Kidney (tissue), 14 donors: ENCODE data around the gene DNM2. TPM values are rescaled to one million over a fixed set of nuclear protein-coding genes. Genes with fewer than 3 reads are reported as not detected.
A peak's percentile ranks its signal among the peaks of the same experiment; 100 is the strongest.

ENCODE experiments used
- DNase-seq, 5 donors: peaks; one replicate each; pipeline ENCODE4 v3.0.0-alpha.2; 2013 to 2020
- FAIRE-seq: peaks from 2 replicates; lab custom pipeline; 2012; peaks lifted over from hg19 to GRCh38; lab: Jason Lieb, UNC
- H3K27ac ChIP-seq, 2 donors: one replicate each; pipeline ENCODE4 v1.7.0; 2013; ENCODE audit warnings: low read depth in 2 of 2, low read length in 2 of 2, inconsistent platforms in 1 of 2
- H3K27me3 ChIP-seq: one replicate; pipeline ENCODE4 v1.7.1; 2013; ENCODE audit warnings: low read length, inconsistent platforms; ENCODE audit not compliant: control insufficient read depth, insufficient read depth
- H3K36me3 ChIP-seq, 3 donors: one replicate each; pipeline versions ENCODE4 v1.7.0 to v1.7.1; 2013; ENCODE audit warnings: low read length in 3 of 3, control low read depth in 1 of 3, inconsistent platforms in 1 of 3; ENCODE audit not compliant: insufficient read depth in 3 of 3, control insufficient read depth in 2 of 3
- H3K4me1 ChIP-seq, 3 donors: one replicate each; pipeline versions ENCODE4 v1.7.0 to v1.7.1; 2013; ENCODE audit warnings: low read length in 3 of 3, inconsistent platforms in 1 of 3, low read depth in 1 of 3; ENCODE audit not compliant: control insufficient read depth in 2 of 3, insufficient read depth in 2 of 3
- H3K4me3 ChIP-seq, 3 donors: one replicate each; pipeline versions ENCODE4 v1.7.0 to v1.8.1; 2013; ENCODE audit warnings: low read length in 3 of 3, control low read depth in 1 of 3, inconsistent platforms in 1 of 3
- H3K9ac ChIP-seq, 3 donors: one replicate each; pipeline versions ENCODE4 v1.7.0 to v1.7.1; 2013; ENCODE audit warnings: low read length in 3 of 3, control low read depth in 1 of 3, inconsistent platforms in 1 of 3
- H3K9me3 ChIP-seq, 3 donors: one replicate each; pipeline versions ENCODE4 v1.7.0 to v1.7.1; 2013; ENCODE audit warnings: low read length in 3 of 3, control low read depth in 1 of 3, inconsistent platforms in 1 of 3; ENCODE audit not compliant: control insufficient read depth in 2 of 3, insufficient read depth in 1 of 3
- CTCF ChIP-seq: IDR thresholded peaks from 3 replicates; pipeline ENCODE4 v1.5.1; 2012; ENCODE audit warnings: mild to moderate bottlenecking, moderate library complexity, borderline replicate concordance; ENCODE audit not compliant: insufficient read depth; ENCODE audit errors: extremely low read depth
- intact Hi-C: fragments of 100-400 bp; cut with DNase I; formaldehyde crosslinking; loops from one replicate; pipeline ENCODE4 v1.11.1; 2022
- polyA plus RNA-seq: library from polyadenylated mRNA; stranded (reverse); fragments of 350-450 nt; fragmentation: Illumina TruSeq; extraction: RNeasy Lipid Tissue Mini Kit (QIAGEN cat#74804); gene quantifications from one replicate; pipeline ENCODE4 v1.2.3, GENCODE V29; 2014; ENCODE audit warnings: low read depth, low replicate concordance; ENCODE audit not compliant: insufficient read depth
- total RNA-seq: library from RNA; stranded (reverse); fragmentation: NEBNext Ultra II Directional; extraction: Animal tissue kit (Norgen Biotek cat#: 25700); gene quantifications from one replicate; pipeline ENCODE4 v1.2.1, GENCODE V29; 2021
- donor health status: control.
- donor health status: control.
- donor health status: control.
- donor health status: control.
- donor health status: control.
- donor health status: DM: yes; HTN: yes; CAD: no.
- donor health status: Normal renal cell carcinoma (clear cell type).

Gene DNM2
- total and polyA plus RNA-seq, 2 donors from 2014 or later = 79.0 to 226 TPM

- no peak overlapping the region for H3K27ac ChIP-seq
- no peak overlapping the region for H3K9ac ChIP-seq
- peaks cover 0 to 9% (median 0%) of the 10 kb centered on the region in 3 donors for H3K4me1 ChIP-seq
- no peak for TF ChIP-seq CTCF
- no peaks in the 10 kb centered on the region for H3K27me3 ChIP-seq
- H3K4me3 ChIP-seq = no peak overlapping the region
- intact Hi-C loops = no loop called here
- no peak for DNase-seq
- FAIRE-seq = no peak
- peaks cover 2 to 20% (median 20%) of the 10 kb centered on the region in 3 donors for H3K36me3 ChIP-seq
- H3K9me3 ChIP-seq = no peaks in the 10 kb centered on the region
Measured at GRCh38 chr19:10694706-10695307, 23.1 kb upstream of the DNM2 start.

- FAIRE-seq = peak; percentile 32
- no peaks in the 10 kb centered on the region for H3K27me3 ChIP-seq
- H3K4me1 ChIP-seq = peaks cover 0 to 9% (median 0%) of the 10 kb centered on the region in 3 donors
- peak overlapping the region; percentile 25 to 32 (median 29) for H3K4me3 ChIP-seq
- intact Hi-C loops = no loop called here
- H3K9me3 ChIP-seq = no peaks in the 10 kb centered on the region
- no peak overlapping the region for H3K27ac ChIP-seq
- TF ChIP-seq CTCF = no peak
- no peak overlapping the region for H3K9ac ChIP-seq
- peaks cover 2 to 15% (median 14%) of the 10 kb centered on the region in 3 donors for H3K36me3 ChIP-seq
- DNase-seq = peak; percentile 95 to 98 (median 97)
Measured at GRCh38 chr19:10695401-10696398, 22.2 kb upstream of the DNM2 start.

- DNase-seq = peak in 3 of 5 donors; percentile 42 to 59 (median 43)
- no peak overlapping the region for H3K27ac ChIP-seq
- no peaks in the 10 kb centered on the region for H3K36me3 ChIP-seq
- intact Hi-C loops = no loop called here
- no peak for FAIRE-seq
- no peaks in the 10 kb centered on the region for H3K27me3 ChIP-seq
- peak; percentile 55 for TF ChIP-seq CTCF
- H3K9me3 ChIP-seq = no peaks in the 10 kb centered on the region
- H3K4me1 ChIP-seq = peaks cover 0 to 16% (median 0%) of the 10 kb centered on the region in 3 donors
- no peak overlapping the region for H3K9ac ChIP-seq
- no peak overlapping the region for H3K4me3 ChIP-seq
Measured at GRCh38 chr19:10699650-10700335, 18.1 kb upstream of the DNM2 start.
